Karpas-422 (cell line): ENCODE data around the gene BMP4. TPM values are rescaled to one million over a fixed set of nuclear protein-coding genes. Genes with fewer than 3 reads are reported as not detected.

ENCODE experiments used
- DNase-seq: peaks from one replicate; pipeline ENCODE4 v3.0.0-alpha.2; 2015
- H2AFZ ChIP-seq: fragments of 200-600 bp; sonication (generic); 2 replicates; pipeline ENCODE4 v1.6.1; 2014; ENCODE audit warnings: antibody characterized with exemption, low read length, mixed read lengths
- H3K27ac ChIP-seq: fragments of 200-600 bp; sonication (generic); 2 replicates; pipeline ENCODE4 v1.5.1; 2014; ENCODE audit warnings: mild to moderate bottlenecking, low read length, moderate library complexity
- H3K27me3 ChIP-seq: fragments of 200-600 bp; sonication (generic); 2 replicates; pipeline ENCODE4 v1.6.1; 2014; ENCODE audit warnings: low read length, mixed read lengths
- H3K36me3 ChIP-seq: fragments of 200-600 bp; sonication (generic); 2 replicates; pipeline ENCODE4 v1.6.1; 2014; ENCODE audit warnings: low read length, mixed read lengths; ENCODE audit not compliant: insufficient read depth
- H3K4me1 ChIP-seq: fragments of 200-600 bp; sonication (generic); 2 replicates; pipeline ENCODE4 v1.6.1; 2014; ENCODE audit warnings: mild to moderate bottlenecking, low read length, mixed read lengths
- H3K4me2 ChIP-seq: fragments of 200-600 bp; sonication (generic); 2 replicates; pipeline ENCODE4 v1.6.1; 2014; ENCODE audit warnings: low read length, low read depth, mild to moderate bottlenecking; ENCODE audit not compliant: poor library complexity, severe bottlenecking
- H3K4me3 ChIP-seq: fragments of 200-600 bp; sonication (generic); 2 replicates; pipeline ENCODE4 v1.5.1; 2014; ENCODE audit warnings: mild to moderate bottlenecking, antibody characterized with exemption, low read length, mixed read lengths
- H3K79me2 ChIP-seq: fragments of 200-600 bp; sonication (generic); 2 replicates; pipeline ENCODE4 v1.6.1; 2014; ENCODE audit warnings: mild to moderate bottlenecking, low read length, mixed read lengths
- H3K9ac ChIP-seq: fragments of 200-600 bp; sonication (generic); 2 replicates; pipeline ENCODE4 v1.6.0; 2014; ENCODE audit warnings: low read length
- H3K9me2 ChIP-seq: fragments of 200-600 bp; sonication (generic), shearing (Covaris generic); replicated peaks from 2 replicates; pipeline ENCODE4 v1.6.0; 2014; ENCODE audit warnings: mild to moderate bottlenecking, low read length, moderate library complexity; ENCODE audit not compliant: insufficient read depth
- H3K9me3 ChIP-seq: fragments of 300-700, 200-600 bp; sonication (generic); 2 replicates; pipeline ENCODE4 v1.6.1; 2014; ENCODE audit warnings: low read length, mixed read lengths
- H4K20me1 ChIP-seq: fragments of 200-600 bp; sonication (generic); 2 replicates; pipeline ENCODE4 v1.6.1; 2014; ENCODE audit warnings: mild to moderate bottlenecking, antibody characterized with exemption, low read length, low read depth; ENCODE audit not compliant: insufficient read depth
- total RNA-seq: library from RNA; depleted of rRNA; stranded (reverse); fragments of >200 nt; shearing (Covaris generic); gene quantifications from 2 replicates; pipeline ENCODE4 v1.2.3, GENCODE V29; 2014; ENCODE audit warnings: low replicate concordance

BMP4 gene
- total RNA-seq, 1 experiment from 2014 or later: not detected

- H3K27ac ChIP-seq: no peak overlapping the region
- no peak overlapping the region for H2AFZ ChIP-seq
- no peaks in the 10 kb centered on the region for H3K36me3 ChIP-seq
- no peak overlapping the region for H3K9ac ChIP-seq
- H3K4me1 ChIP-seq: no peaks in the 10 kb centered on the region
- H3K79me2 ChIP-seq: no peaks in the 10 kb centered on the region
- H3K27me3 ChIP-seq: no peaks in the 10 kb centered on the region
- no peaks in the 10 kb centered on the region for H3K9me3 ChIP-seq
- H4K20me1 ChIP-seq: no peaks in the 10 kb centered on the region
- peak; percentile 73 for DNase-seq
- H3K4me2 ChIP-seq: no peak overlapping the region
- H3K9me2 ChIP-seq: no peaks in the 10 kb centered on the region
- no peak overlapping the region for H3K4me3 ChIP-seq
Observed at GRCh38 chr14:53929871-53930715, 26.5 kb downstream of the BMP4 start.

DNA sequence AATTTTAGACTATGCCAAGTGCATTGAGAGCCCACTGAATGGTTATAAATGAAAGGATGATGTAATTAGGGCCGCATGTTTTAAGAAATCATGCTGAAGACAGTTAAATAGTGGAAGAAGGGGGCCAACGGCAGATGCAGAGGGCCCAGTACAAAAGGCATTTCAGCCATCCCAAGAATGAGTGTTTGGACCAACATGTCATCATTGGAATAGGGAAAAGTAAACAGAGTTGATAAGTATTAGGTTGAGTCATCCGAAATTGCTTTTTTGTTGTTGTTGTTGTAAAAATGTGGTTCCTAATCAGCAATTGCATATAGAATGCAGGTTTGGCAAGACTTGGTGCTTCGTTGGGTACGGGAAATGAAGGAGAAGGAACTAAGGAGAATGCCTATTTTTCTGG lies 29.5 kb downstream of the BMP4 start:
- DNase-seq: no peak
- Histone ChIP-seq H4K20me1 (no peaks in the 10 kb centered on the region), H3K4me2 (no peak overlapping the region), H3K4me3 (no peak overlapping the region), H3K27ac (no peak overlapping the region), H3K9me2 (no peaks in the 10 kb centered on the region), H3K79me2 (no peaks in the 10 kb centered on the region), H3K9me3 (no peaks in the 10 kb centered on the region), H3K27me3 (no peaks in the 10 kb centered on the region), H3K36me3 (no peaks in the 10 kb centered on the region), H2AFZ (no peak overlapping the region), H3K4me1 (no peaks in the 10 kb centered on the region), H3K9ac (no peak overlapping the region)

DNA sequence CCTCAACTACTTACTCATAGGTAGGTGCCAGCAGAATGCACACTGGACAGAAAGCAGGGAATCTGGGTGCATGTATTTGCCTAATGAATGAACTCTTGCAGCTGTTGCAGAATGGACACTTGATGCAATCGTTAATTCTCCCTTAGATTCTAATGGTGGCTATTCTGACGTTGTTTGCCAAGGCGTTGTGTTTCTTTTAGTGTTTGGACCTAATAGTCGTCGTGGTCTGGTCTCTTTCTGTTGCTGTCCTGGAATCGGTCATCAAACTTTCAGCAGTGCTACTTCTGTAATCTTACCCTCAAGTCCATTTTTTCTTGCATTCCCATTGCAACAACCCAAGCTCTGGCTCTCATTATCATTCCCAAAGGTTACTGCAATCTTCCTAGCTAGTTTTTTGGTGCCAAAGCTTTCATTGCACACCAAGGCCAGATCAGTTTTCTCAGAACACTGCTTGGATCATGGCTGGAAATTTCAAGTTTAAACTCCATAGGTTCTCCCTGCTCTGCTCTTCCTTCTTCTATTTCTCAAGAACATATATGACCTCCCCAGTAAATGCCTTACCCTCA lies 31.3 kb downstream of the BMP4 start:
- Histone ChIP-seq H3K4me1 (no peaks in the 10 kb centered on the region), H3K36me3 (no peaks in the 10 kb centered on the region), H3K9me3 (no peaks in the 10 kb centered on the region), H3K9ac (no peak overlapping the region), H3K4me2 (no peak overlapping the region), H2AFZ (no peak overlapping the region), H4K20me1 (no peaks in the 10 kb centered on the region), H3K9me2 (no peaks in the 10 kb centered on the region), H3K79me2 (no peaks in the 10 kb centered on the region), H3K27ac (no peak overlapping the region), H3K27me3 (no peaks in the 10 kb centered on the region), H3K4me3 (no peak overlapping the region)
- no peak for DNase-seq

DNA sequence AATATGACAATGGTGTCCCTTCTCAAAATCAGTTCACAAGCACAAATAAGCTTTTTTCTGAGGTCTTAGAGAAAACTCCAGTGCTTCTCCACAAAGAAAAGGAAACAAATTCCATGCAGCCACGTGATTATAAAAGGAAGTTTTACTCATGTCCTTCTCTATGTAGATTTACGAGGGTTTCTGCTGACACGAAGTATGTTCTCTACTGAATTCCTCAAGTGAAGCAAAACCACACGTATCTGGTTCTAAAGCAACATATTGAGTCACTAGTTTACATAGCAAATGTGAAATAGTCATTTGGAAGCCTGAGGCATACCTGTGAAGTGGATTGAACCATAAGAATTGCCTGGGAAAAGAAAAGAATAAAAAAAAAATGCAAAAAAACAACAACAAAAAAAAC lies 31.9 kb downstream of the BMP4 start:
- no peak overlapping the region for H3K4me3 ChIP-seq
- H2AFZ ChIP-seq: no peak overlapping the region
- H3K27me3 ChIP-seq: no peaks in the 10 kb centered on the region
- no peak overlapping the region for H3K27ac ChIP-seq
- H3K4me2 ChIP-seq: no peak overlapping the region
- DNase-seq: no peak
- no peaks in the 10 kb centered on the region for H3K79me2 ChIP-seq
- H3K36me3 ChIP-seq: no peaks in the 10 kb centered on the region
- no peaks in the 10 kb centered on the region for H3K9me3 ChIP-seq
- no peaks in the 10 kb centered on the region for H3K9me2 ChIP-seq
- H3K4me1 ChIP-seq: no peaks in the 10 kb centered on the region
- no peak overlapping the region for H3K9ac ChIP-seq
- no peaks in the 10 kb centered on the region for H4K20me1 ChIP-seq

- Histone ChIP-seq H3K4me1 (no peaks in the 10 kb centered on the region), H3K36me3 (no peaks in the 10 kb centered on the region), H3K27me3 (no peaks in the 10 kb centered on the region), H3K9ac (no peak overlapping the region), H2AFZ (no peak overlapping the region), H3K4me3 (no peak overlapping the region), H3K4me2 (no peak overlapping the region), H3K27ac (no peak overlapping the region), H3K9me3 (no peaks in the 10 kb centered on the region), H3K79me2 (no peaks in the 10 kb centered on the region), H3K9me2 (no peaks in the 10 kb centered on the region), H4K20me1 (no peaks in the 10 kb centered on the region)
- DNase-seq: no peak
Observed at GRCh38 chr14:53921027-53921426, 35.6 kb downstream of the BMP4 start.

DNA sequence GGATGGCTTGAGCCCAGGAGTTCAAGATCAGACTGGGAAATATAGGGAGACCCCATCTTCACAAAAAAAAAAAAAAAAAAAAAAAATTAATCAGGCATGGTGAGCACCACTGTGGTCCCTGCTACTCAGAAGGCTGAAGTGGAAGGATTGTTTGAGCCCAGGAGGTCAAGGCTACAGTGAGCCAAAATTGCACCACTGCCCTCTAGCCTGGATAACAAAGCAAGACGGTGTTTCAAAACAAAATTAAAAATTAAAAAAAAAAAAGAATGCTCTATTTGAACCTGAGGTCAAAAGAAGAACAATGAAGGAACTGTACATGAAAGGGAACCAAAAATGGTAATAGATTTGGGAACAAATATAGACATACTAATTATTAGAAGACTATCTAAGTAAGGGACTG lies 40.4 kb downstream of the BMP4 start:
- no peaks in the 10 kb centered on the region for H3K4me1 ChIP-seq
- no peak overlapping the region for H3K27ac ChIP-seq
- H4K20me1 ChIP-seq: no peaks in the 10 kb centered on the region
- no peak overlapping the region for H3K9ac ChIP-seq
- H3K4me3 ChIP-seq: no peak overlapping the region
- no peak overlapping the region for H3K4me2 ChIP-seq
- H3K36me3 ChIP-seq: no peaks in the 10 kb centered on the region
- DNase-seq: no peak
- no peak overlapping the region for H2AFZ ChIP-seq
- H3K27me3 ChIP-seq: no peaks in the 10 kb centered on the region
- no peaks in the 10 kb centered on the region for H3K9me3 ChIP-seq
- H3K9me2 ChIP-seq: no peaks in the 10 kb centered on the region
- H3K79me2 ChIP-seq: no peaks in the 10 kb centered on the region

GRCh38 chr14:53915364-53916014 lies 41.1 kb downstream of the BMP4 start:
- H3K4me1 ChIP-seq: no peaks in the 10 kb centered on the region
- no peaks in the 10 kb centered on the region for H3K79me2 ChIP-seq
- H3K4me2 ChIP-seq: no peak overlapping the region
- H3K4me3 ChIP-seq: no peak overlapping the region
- no peaks in the 10 kb centered on the region for H3K36me3 ChIP-seq
- no peaks in the 10 kb centered on the region for H3K27me3 ChIP-seq
- DNase-seq: no peak
- no peaks in the 10 kb centered on the region for H3K9me2 ChIP-seq
- no peak overlapping the region for H3K27ac ChIP-seq
- H2AFZ ChIP-seq: no peak overlapping the region
- H3K9ac ChIP-seq: no peak overlapping the region
- H4K20me1 ChIP-seq: no peaks in the 10 kb centered on the region
- H3K9me3 ChIP-seq: no peaks in the 10 kb centered on the region

DNA sequence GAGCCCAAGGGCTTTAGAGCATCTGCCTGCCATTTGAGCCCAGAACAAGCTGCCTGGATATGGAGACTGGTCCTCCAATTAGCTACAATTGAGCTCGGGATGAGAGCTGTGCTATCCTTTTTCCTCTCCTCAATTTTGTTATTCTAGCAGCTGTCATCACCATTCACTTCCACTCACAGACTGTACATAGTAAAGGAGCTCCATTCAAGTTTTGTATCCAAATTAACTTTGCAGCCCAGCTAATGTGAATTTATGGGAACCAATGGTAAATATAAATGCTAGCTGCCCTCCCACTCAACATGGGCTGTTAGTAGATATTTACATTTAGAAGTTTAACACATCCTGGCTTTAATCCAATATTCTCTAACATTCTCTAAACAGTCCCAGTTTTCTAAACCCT lies 44.6 kb downstream of the BMP4 start:
- no peaks in the 10 kb centered on the region for H3K4me1 ChIP-seq
- no peaks in the 10 kb centered on the region for H4K20me1 ChIP-seq
- H3K36me3 ChIP-seq: no peaks in the 10 kb centered on the region
- no peaks in the 10 kb centered on the region for H3K27me3 ChIP-seq
- no peaks in the 10 kb centered on the region for H3K79me2 ChIP-seq
- H3K9ac ChIP-seq: no peak overlapping the region
- H2AFZ ChIP-seq: no peak overlapping the region
- no peak overlapping the region for H3K4me3 ChIP-seq
- no peak for DNase-seq
- no peak overlapping the region for H3K27ac ChIP-seq
- H3K9me3 ChIP-seq: no peaks in the 10 kb centered on the region
- no peak overlapping the region for H3K4me2 ChIP-seq
- no peaks in the 10 kb centered on the region for H3K9me2 ChIP-seq
